OCI-LY3 (cell line): Measurements from ENCODE around the gene MYG1.

ENCODE experiments used
- H2AFZ ChIP-seq: fragments of 200-600, 300-600 bp; shearing (Covaris generic); 2 replicates; pipeline ENCODE4 v1.6.0; 2014; ENCODE audit warnings: antibody characterized with exemption, low read depth, low read length
- H3K27ac ChIP-seq: fragments of 200-600, 300-600 bp; sonication (generic); 2 replicates; pipeline ENCODE4 v1.5.1; 2014; ENCODE audit warnings: mild to moderate bottlenecking, low read length, moderate library complexity, mixed read lengths
- H3K27me3 ChIP-seq: fragments of 200-600, 300-600 bp; sonication (generic); 2 replicates; pipeline ENCODE4 v1.6.1; 2014; ENCODE audit warnings: low read depth, low read length, mixed read lengths
- H3K36me3 ChIP-seq: fragments of 200-600, 300-600 bp; sonication (generic); replicated peaks from 2 replicates; pipeline ENCODE3; 2014; ENCODE audit warnings: low read depth, low read length, mixed read lengths
- H3K4me1 ChIP-seq: fragments of 300-600, 200-600 bp; sonication (generic); 2 replicates; pipeline ENCODE4 v1.6.1; 2014; ENCODE audit warnings: low read length, mixed read lengths
- H3K4me2 ChIP-seq: fragments of 200-600, 300-600 bp; sonication (generic); 2 replicates; pipeline ENCODE4 v1.6.1; 2014; ENCODE audit warnings: low read length, mixed read lengths
- H3K4me3 ChIP-seq: fragments of 300-600, 200-600 bp; sonication (generic); 2 replicates; pipeline ENCODE4 v1.5.1; 2014; ENCODE audit warnings: antibody characterized with exemption, mild to moderate bottlenecking, low read length, moderate library complexity
- H3K79me2 ChIP-seq: fragments of 300-600, 200-600 bp; shearing (Covaris generic); 2 replicates; pipeline ENCODE4 v1.6.1; 2014; ENCODE audit warnings: mild to moderate bottlenecking, low read length, mixed read lengths
- H3K9ac ChIP-seq: fragments of 300-600, 200-600 bp; shearing (Covaris generic); 2 replicates; pipeline ENCODE4 v1.6.0; 2014; ENCODE audit warnings: mild to moderate bottlenecking, low read length, moderate library complexity
- H3K9me3 ChIP-seq: fragments of 200-600, 300-600 bp; shearing (Covaris generic); 2 replicates; pipeline ENCODE4 v1.6.1; 2014; ENCODE audit warnings: low read length, mixed read lengths; ENCODE audit not compliant: insufficient read depth
- H4K20me1 ChIP-seq: fragments of 200-600, 300-600 bp; sonication (generic); 2 replicates; pipeline ENCODE4 v1.6.1; 2016; ENCODE audit warnings: low read length, mixed read lengths; ENCODE audit not compliant: insufficient read depth
- CTCF ChIP-seq: fragments of 200-600, 300-600 bp; sonication (generic); IDR thresholded peaks from 2 replicates; pipeline ENCODE4 v1.5.1; 2014; ENCODE audit warnings: antibody characterized with exemption, low read length, low read depth
- EZH2phosphoT487 ChIP-seq: fragments of 200-600 bp; shearing (Covaris generic); IDR thresholded peaks from 2 replicates; pipeline ENCODE4 v1.6.1; 2018; ENCODE audit warnings: antibody characterized with exemption, mixed run types, low read depth

Gene MYG1, protein sequence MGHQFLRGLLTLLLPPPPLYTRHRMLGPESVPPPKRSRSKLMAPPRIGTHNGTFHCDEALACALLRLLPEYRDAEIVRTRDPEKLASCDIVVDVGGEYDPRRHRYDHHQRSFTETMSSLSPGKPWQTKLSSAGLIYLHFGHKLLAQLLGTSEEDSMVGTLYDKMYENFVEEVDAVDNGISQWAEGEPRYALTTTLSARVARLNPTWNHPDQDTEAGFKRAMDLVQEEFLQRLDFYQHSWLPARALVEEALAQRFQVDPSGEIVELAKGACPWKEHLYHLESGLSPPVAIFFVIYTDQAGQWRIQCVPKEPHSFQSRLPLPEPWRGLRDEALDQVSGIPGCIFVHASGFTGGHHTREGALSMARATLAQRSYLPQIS

DNA sequence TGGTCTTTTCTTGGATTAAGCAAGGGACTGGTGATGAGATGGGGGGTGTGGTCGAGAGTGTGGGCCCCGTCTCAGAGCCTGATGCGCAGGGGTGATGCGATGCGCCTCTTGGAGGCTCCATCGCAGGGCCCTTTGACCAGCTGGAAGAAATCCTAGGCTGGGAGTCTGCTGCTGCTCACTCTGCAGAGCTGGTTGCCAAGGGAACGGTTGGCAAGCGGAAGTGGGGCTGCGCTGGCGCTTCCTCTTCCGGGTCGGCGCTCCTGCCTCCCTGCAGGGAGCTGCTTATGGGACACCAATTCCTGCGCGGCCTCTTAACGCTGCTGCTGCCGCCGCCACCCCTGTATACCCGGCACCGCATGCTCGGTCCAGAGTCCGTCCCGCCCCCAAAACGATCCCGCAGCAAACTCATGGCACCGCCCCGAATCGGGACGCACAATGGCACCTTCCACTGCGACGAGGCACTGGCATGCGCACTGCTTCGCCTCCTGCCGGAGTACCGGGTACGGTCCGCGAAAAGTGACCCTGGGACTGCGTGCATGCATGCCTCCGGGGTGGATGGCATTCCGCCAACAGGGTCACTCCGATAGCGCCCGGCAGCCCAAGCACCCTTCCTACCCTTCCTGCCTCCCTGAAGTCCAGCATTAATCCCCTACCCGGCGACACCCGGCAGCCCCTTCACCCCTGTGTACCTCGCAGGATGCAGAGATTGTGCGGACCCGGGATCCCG lies at the start of gene MYG1:
Gene MYG1, plus strand, starts transcription at position 242 of the 727 bp plus-strand sequence. Its CDS starts 43 bp downstream, at position 285.
- H3K27me3 ChIP-seq = no peaks in the 10 kb centered on the region
- H3K4me3 ChIP-seq = peak within 1 kb of the TSS; percentile 88
- peak within 1 kb of the TSS; percentile 50; the same call in 1 of the 2 replicates for H2AFZ ChIP-seq
- peak within 1 kb of the TSS; percentile 38 for H3K27ac ChIP-seq
- no peaks in the 10 kb centered on the region for H4K20me1 ChIP-seq
- peaks cover 26% of the 10 kb centered on the region for H3K36me3 ChIP-seq
- peaks cover 38% of the 10 kb centered on the region for H3K79me2 ChIP-seq
- TF ChIP-seq EZH2phosphoT487 = no peak
- no peak for TF ChIP-seq CTCF
- peaks cover 27% of the 10 kb centered on the region for H3K4me1 ChIP-seq
- peak within 1 kb of the TSS; percentile 96 for H3K4me2 ChIP-seq
- H3K9ac ChIP-seq = peak within 1 kb of the TSS; percentile 72
- no peaks in the 10 kb centered on the region for H3K9me3 ChIP-seq

DNA sequence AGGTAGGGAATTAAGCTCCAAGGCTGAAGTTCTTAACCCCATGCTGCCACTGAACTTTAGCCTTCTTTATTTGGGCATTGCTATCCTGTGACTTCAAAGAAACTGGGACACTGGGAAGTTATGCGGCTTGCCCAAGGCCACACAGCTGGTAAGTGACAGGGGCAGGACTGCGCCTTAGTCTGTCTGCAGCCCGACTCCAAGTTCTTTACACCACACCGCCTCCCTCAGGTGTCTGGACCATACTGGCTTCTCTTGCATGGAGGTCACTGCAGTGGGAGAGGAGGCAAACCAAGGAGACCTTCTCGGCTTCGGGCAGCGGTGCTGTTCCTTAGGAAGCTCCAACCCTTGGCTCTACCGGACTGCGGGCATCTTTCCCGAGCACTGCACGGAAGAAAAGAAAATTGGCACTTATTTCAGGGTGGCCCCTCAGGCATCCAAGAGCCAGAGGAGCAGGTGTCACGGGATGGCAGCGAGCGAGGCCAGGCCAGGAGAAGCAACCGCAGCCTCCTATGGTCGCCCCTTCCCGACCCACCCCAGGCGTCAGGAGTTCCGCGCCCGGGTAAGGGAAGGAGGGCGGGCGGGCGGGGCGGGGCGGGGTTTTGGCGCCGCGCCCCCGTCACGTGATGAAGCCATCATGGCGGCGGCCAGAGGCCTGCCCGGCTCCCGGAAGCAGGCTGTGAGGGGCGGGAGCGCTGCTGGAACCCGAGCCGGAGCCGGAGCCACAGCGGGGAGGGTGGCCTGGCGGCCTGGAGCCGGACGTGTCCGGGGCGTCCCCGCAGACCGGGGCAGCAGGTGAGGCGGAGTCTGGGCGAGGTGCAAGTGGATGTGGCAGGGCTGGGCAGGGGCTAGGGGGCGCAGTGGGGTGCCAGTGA lies 47.8 kb upstream of the MYG1 start:
- H3K9ac ChIP-seq = peak overlapping the region; percentile 75
- H3K36me3 ChIP-seq = peaks cover 2% of the 10 kb centered on the region
- no peaks in the 10 kb centered on the region for H3K27me3 ChIP-seq
- no peaks in the 10 kb centered on the region for H3K9me3 ChIP-seq
- peak overlapping the region; percentile 86 for H3K4me3 ChIP-seq
- peak overlapping the region; percentile 16; the same call in 1 of the 2 replicates for H3K27ac ChIP-seq
- peaks cover 28% of the 10 kb centered on the region for H3K4me1 ChIP-seq
- peak overlapping the region; percentile 93 for H3K4me2 ChIP-seq
- H3K79me2 ChIP-seq = peaks cover 19% of the 10 kb centered on the region
- TF ChIP-seq EZH2phosphoT487 (no peak), CTCF (peak; percentile 66)
- H4K20me1 ChIP-seq = no peaks in the 10 kb centered on the region
- H2AFZ ChIP-seq = peak overlapping the region; percentile 70; the same call in 1 of the 2 replicates

GRCh38 chr12:53252349-53252916 lies 47.1 kb upstream of the MYG1 start:
- Histone ChIP-seq H3K79me2 (peaks cover 19% of the 10 kb centered on the region), H3K27ac (peak overlapping the region; percentile 16; the same call in 1 of the 2 replicates), H2AFZ (no peak overlapping the region; the same call in 1 of the 2 replicates), H3K4me3 (peak overlapping the region; percentile 86), H4K20me1 (no peaks in the 10 kb centered on the region), H3K4me2 (peak overlapping the region; percentile 93), H3K36me3 (peaks cover 2% of the 10 kb centered on the region), H3K9me3 (no peaks in the 10 kb centered on the region), H3K9ac (peak overlapping the region; percentile 75), H3K27me3 (no peaks in the 10 kb centered on the region), H3K4me1 (peaks cover 29% of the 10 kb centered on the region)
- no peak for TF ChIP-seq EZH2phosphoT487
- TF ChIP-seq CTCF = no peak; the same call in 1 of the 2 replicates
